Mucosa of stomach (tissue), 1 donor: Measurements from ENCODE around the gene GPATCH2.

Source experiments
- H3K27me3 ChIP-seq: one replicate; pipeline ENCODE4 v1.7.0; 2013; ENCODE audit warnings: mild to moderate bottlenecking, low read length; ENCODE audit not compliant: control insufficient read depth, insufficient read depth
- H3K36me3 ChIP-seq: one replicate; pipeline ENCODE4 v1.7.0; 2013; ENCODE audit warnings: low read length; ENCODE audit not compliant: control insufficient read depth, insufficient read depth
- H3K4me1 ChIP-seq: one replicate; pipeline ENCODE4 v1.7.0; 2013; ENCODE audit warnings: mild to moderate bottlenecking, low read length; ENCODE audit not compliant: control insufficient read depth, insufficient read depth
- H3K4me3 ChIP-seq: one replicate; pipeline ENCODE4 v1.7.0; 2013; ENCODE audit warnings: low read length
- H3K9ac ChIP-seq: one replicate; pipeline ENCODE4 v1.7.0; 2013; ENCODE audit warnings: mild to moderate bottlenecking, low read length, moderate library complexity
- H3K9me3 ChIP-seq: one replicate; pipeline ENCODE4 v1.7.0; 2013; ENCODE audit warnings: mild to moderate bottlenecking, low read length, moderate library complexity; ENCODE audit not compliant: control insufficient read depth
- donor health status: Pancreatic carcinoma.

Gene GPATCH2

GRCh38 chr1:217521317-217521716 lies 109.6 kb downstream of the GPATCH2 start:
- H3K36me3 ChIP-seq, result no peaks in the 10 kb centered on the region
- no peaks in the 10 kb centered on the region for H3K9me3 ChIP-seq
- H3K9ac ChIP-seq, result no peak overlapping the region
- no peak overlapping the region for H3K4me3 ChIP-seq
- H3K27me3 ChIP-seq, result no peaks in the 10 kb centered on the region
- H3K4me1 ChIP-seq, result no peaks in the 10 kb centered on the region

DNA sequence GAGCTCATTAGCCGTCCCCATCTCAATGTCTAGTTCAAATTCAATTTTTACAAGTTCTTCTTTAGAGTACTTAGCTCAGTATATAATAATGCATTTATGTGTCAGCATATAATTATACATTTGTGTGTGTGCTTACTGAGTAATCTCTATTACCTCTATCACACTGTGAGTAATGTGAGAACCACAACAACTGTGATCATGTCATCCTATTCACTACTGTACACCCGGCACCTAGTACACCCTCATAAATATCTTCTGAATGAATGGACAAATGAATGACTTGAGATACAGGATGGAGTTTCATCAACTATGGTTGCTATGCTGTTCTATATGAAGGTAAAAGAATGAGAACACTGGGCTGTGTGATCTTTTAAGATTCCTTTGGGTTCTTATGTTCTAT lies 124.0 kb downstream of the GPATCH2 start:
- Histone ChIP-seq H3K4me1 (no peaks in the 10 kb centered on the region), H3K27me3 (no peaks in the 10 kb centered on the region), H3K36me3 (no peaks in the 10 kb centered on the region), H3K4me3 (no peak overlapping the region), H3K9ac (no peak overlapping the region), H3K9me3 (no peaks in the 10 kb centered on the region)

DNA sequence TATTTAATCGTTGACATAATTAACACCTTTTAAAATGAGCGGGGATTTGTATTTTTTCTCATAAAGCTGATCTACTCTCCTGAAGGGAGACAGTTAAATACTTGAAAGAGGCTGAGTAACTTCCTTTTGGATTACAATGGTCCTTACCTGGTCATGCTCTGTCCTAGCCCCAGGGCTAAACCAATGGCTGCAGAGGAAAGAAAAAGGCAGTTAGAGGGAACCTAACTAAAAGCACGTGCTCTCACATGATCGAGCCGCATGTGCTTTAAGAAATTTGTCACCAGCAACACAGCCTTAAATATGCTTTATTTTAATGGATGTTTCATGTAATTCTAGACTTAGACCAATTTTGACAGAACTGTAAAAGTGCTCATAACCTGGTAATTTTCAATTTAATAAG lies 132.7 kb downstream of the GPATCH2 start:
- H3K9ac ChIP-seq, result no peak overlapping the region
- H3K9me3 ChIP-seq, result no peaks in the 10 kb centered on the region
- no peaks in the 10 kb centered on the region for H3K4me1 ChIP-seq
- H3K4me3 ChIP-seq, result no peak overlapping the region
- no peaks in the 10 kb centered on the region for H3K27me3 ChIP-seq
- no peaks in the 10 kb centered on the region for H3K36me3 ChIP-seq

DNA sequence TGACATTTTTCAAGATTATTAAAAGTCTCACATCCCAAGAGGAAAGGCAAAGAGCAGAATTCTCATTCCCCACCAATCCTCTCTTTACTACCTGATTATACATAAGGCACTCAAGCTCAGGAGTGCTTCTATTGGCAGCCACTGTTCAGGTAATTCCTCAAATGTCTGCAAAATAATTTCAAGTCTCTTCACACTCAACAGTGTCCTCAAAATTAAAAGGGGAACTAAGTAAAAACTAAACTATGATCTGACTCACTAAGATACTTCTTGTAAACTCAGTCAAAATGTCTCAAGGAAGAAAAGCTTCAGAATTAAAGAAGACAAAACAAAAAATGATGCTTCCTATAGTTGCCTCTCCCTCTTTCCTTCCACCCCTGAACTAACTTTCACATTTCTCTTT lies 135.6 kb downstream of the GPATCH2 start:
- Histone ChIP-seq H3K4me3 (no peak overlapping the region), H3K4me1 (no peaks in the 10 kb centered on the region), H3K9ac (no peak overlapping the region), H3K9me3 (no peaks in the 10 kb centered on the region), H3K27me3 (no peaks in the 10 kb centered on the region), H3K36me3 (no peaks in the 10 kb centered on the region)

GRCh38 chr1:217494767-217495166 lies 136.1 kb downstream of the GPATCH2 start:
- H3K9ac ChIP-seq, result no peak overlapping the region

DNA sequence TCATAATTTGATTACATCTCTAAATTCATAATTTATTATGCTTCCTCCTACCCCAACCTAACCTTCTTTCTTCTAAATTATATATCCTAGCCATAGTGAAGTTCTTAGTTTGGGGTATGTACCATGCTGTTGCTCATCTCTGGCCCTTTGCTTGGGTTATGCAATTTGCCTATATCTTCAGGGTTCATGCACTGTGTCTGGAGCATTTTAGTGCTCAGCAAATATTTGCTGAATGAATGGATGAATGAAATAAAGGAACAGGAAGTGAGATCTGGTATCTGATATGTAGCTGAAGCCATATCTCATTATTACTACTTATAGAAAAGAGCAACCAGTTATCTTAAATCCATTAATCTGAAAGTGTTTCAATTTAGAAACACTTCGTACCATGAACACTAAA lies 137.6 kb downstream of the GPATCH2 start:
- Histone ChIP-seq H3K36me3 (no peaks in the 10 kb centered on the region), H3K4me3 (no peak overlapping the region), H3K9ac (no peak overlapping the region), H3K9me3 (no peaks in the 10 kb centered on the region), H3K27me3 (no peaks in the 10 kb centered on the region), H3K4me1 (no peaks in the 10 kb centered on the region)

More at GRCh38 chr1:217494767-217495166, 136.1 kb downstream of the GPATCH2 start:
- no peaks in the 10 kb centered on the region for H3K9me3 ChIP-seq
- H3K4me1 ChIP-seq, result no peaks in the 10 kb centered on the region
- no peaks in the 10 kb centered on the region for H3K27me3 ChIP-seq
- no peak overlapping the region for H3K4me3 ChIP-seq
- no peaks in the 10 kb centered on the region for H3K36me3 ChIP-seq

DNA sequence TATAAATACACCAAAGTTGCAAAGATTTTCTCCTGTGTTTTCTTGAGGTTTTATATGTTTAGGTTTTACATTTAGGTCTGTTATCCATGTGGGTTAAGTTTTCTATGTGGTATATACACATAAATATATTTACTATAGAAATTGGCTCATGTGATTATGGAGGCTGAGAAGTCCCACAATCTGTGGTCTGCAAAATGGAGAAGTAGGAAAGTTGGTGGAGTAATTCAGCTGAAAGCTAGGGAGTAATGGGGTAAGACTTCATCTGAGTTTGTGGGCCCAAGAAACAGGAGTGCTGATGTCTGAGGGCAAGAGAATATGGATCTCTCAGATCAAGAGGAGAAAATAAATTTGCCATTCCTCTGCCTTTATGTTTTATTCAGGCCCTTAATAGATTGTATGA lies 146.0 kb downstream of the GPATCH2 start:
- H3K9ac ChIP-seq, result no peak overlapping the region

DNA sequence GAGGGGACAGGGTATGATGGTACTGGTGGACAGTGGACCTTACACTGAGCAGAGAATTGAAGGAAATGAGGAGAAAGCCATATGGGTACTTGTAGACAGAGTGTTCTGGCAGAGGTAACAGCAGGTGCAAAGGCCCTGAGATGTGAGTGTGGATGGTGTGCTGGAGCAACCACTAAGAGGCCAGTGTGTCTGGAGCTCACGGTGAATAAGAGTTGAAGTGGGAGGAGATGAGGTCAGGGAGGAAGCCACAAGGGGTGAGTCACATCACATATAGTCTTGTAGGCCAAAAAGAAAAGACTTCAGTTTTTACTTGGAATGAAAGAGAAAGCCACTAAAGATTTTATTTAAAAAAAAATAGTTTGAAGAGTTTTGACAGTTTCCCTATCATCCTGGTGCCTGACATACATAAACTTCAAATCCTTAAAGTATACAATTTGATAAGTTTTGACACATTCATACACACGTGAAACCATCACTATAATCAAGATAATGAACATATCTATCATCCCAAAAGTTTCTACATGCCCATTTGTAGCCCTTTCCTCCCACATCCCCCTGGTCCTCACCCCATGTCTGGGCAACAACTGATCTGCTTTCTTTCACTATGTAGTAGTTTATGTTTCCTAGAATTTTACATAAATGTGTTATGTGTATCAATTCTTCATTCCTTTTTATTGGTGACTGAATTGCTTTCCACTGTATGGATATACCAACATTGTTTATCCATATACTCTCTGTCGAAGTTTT lies 148.4 kb downstream of the GPATCH2 start:
- H3K4me3 ChIP-seq, result no peak overlapping the region

More for the DNA sequence above, 146.0 kb downstream of the GPATCH2 start:
- no peaks in the 10 kb centered on the region for H3K36me3 ChIP-seq
- no peak overlapping the region for H3K4me3 ChIP-seq
- no peaks in the 10 kb centered on the region for H3K4me1 ChIP-seq
- H3K9me3 ChIP-seq, result no peaks in the 10 kb centered on the region
- H3K27me3 ChIP-seq, result no peaks in the 10 kb centered on the region

DNA sequence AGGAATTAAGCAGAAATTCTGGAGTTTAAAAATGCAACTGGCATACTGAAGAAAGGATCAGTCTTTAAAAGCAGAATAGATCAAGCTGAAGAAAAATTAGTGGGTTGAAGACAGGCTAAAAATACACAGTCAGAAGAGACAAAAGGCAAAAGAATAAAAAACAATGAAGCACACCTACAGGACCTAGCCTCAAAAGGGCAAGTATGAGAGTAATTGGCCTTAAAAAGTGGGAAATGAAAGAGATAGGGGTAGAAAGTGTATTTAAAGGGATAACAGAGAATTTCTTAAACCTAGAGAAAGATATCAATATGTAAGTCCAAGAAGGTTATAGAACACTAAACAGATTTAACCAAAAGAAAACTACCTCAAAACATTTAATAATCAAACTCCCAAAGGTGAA lies 152.4 kb downstream of the GPATCH2 start:
- no peak overlapping the region for H3K4me3 ChIP-seq
- H3K9ac ChIP-seq, result no peak overlapping the region
- no peaks in the 10 kb centered on the region for H3K27me3 ChIP-seq
- no peaks in the 10 kb centered on the region for H3K4me1 ChIP-seq
- H3K36me3 ChIP-seq, result no peaks in the 10 kb centered on the region
- H3K9me3 ChIP-seq, result no peaks in the 10 kb centered on the region

More for the DNA sequence above, 148.4 kb downstream of the GPATCH2 start:
- no peaks in the 10 kb centered on the region for H3K36me3 ChIP-seq
- no peaks in the 10 kb centered on the region for H3K4me1 ChIP-seq
- no peaks in the 10 kb centered on the region for H3K27me3 ChIP-seq
- H3K9me3 ChIP-seq, result no peaks in the 10 kb centered on the region
- H3K9ac ChIP-seq, result no peak overlapping the region

- Histone ChIP-seq H3K9me3 (no peaks in the 10 kb centered on the region), H3K9ac (no peak overlapping the region), H3K27me3 (no peaks in the 10 kb centered on the region)
Measured at GRCh38 chr1:217472915-217473314, 158.0 kb downstream of the GPATCH2 start.

GRCh38 chr1:217471403-217471802 lies 159.5 kb downstream of the GPATCH2 start:
- H3K4me1 ChIP-seq, result no peaks in the 10 kb centered on the region
- no peaks in the 10 kb centered on the region for H3K36me3 ChIP-seq
- H3K9me3 ChIP-seq, result no peaks in the 10 kb centered on the region
- H3K27me3 ChIP-seq, result no peaks in the 10 kb centered on the region
- no peak overlapping the region for H3K4me3 ChIP-seq
- H3K9ac ChIP-seq, result no peak overlapping the region

More at GRCh38 chr1:217472915-217473314, 158.0 kb downstream of the GPATCH2 start:
- Histone ChIP-seq H3K4me1 (no peaks in the 10 kb centered on the region), H3K36me3 (no peaks in the 10 kb centered on the region), H3K4me3 (no peak overlapping the region)

DNA sequence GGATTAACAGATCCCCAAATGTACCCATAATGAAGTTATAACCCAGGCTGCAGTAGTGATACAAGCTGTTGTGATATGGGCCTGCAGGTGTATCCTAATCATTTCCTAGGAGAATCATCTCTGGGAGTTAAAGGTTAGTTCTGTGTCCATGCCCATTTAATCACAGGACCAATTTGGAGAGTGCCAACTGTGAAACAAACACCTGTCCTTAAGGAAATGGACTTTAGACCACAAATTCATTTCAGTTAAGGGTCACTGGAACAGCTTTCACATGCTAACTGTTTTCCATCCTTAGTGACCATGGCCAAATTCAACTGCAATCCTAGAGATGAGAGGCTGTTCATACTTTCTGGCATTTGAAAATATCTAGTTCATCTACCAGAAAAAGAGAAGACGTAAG lies 160.9 kb downstream of the GPATCH2 start:
- Histone ChIP-seq H3K9me3 (no peaks in the 10 kb centered on the region), H3K4me3 (no peak overlapping the region), H3K27me3 (no peaks in the 10 kb centered on the region), H3K36me3 (no peaks in the 10 kb centered on the region), H3K4me1 (no peaks in the 10 kb centered on the region), H3K9ac (no peak overlapping the region)

DNA sequence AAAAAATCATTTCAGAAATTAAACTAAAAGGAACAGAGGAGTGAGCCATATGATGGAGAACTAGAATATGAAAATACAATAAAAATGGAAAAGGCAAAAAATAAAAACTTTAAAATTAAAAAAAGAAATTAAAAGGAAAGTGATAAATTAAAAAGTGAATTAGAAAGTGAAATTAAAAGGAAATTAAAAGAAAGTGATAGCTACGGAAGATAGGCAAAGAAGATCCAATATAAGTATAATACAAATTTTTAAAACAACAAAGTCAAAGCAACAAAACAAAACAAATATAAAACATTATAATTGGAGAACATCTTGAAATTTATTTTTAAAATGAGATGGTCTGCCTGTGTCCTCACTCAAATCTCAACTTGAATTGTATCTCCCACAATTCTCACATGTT lies 165.8 kb downstream of the GPATCH2 start:
- Histone ChIP-seq H3K9me3 (no peaks in the 10 kb centered on the region), H3K27me3 (no peaks in the 10 kb centered on the region), H3K4me1 (no peaks in the 10 kb centered on the region), H3K4me3 (no peak overlapping the region), H3K36me3 (no peaks in the 10 kb centered on the region), H3K9ac (no peak overlapping the region)
